SK-N-MC (cell line): ENCODE results near the gene CDH23.

Experiments used
- EZH2 ChIP-seq: fragments of 200-600 bp; sonication (generic); IDR thresholded peaks from one replicate; pipeline ENCODE4 v1.6.1; 2017; ENCODE audit warnings: antibody characterized with exemption
- FOXP2 ChIP-seq: optimal IDR thresholded peaks from 2 replicates; pipeline ENCODE3; 2011; ENCODE audit warnings: mild to moderate bottlenecking, moderate library complexity; ENCODE audit not compliant: insufficient read depth; ENCODE audit errors: extremely low read length, control extremely low read depth
- POLR2AphosphoS5 ChIP-seq: IDR thresholded peaks from 2 replicates; pipeline ENCODE4 v1.6.1; 2012; ENCODE audit warnings: mild to moderate bottlenecking, low read depth, low read length, borderline replicate concordance

DNA sequence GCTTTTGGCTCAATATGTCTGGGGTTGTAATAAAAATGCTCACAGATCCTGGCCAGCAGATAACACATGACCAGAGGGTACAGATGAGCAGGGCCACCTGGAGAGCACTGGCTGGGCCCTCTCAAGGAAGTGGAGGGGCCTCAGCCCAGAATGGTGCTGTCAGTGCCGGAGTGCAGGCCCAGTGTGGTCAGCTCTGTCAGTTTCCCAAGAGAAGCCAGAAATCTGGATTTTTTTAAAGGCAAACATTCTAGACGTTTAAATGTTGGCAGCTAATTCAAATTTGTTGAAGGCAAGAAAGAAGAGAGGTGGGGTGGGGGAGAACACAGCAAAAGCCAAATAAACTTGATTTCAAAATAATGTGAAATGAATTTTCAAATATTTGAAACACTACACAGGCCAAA lies 320.8 kb downstream of the CDH23 start:
- TF ChIP-seq EZH2 (no peak), POLR2AphosphoS5 (no peak), FOXP2 (no peak)
